GM10847 (cell line): ENCODE measurements around the gene SIAE.

ENCODE experiments used
- POLR2A ChIP-seq: IDR thresholded peaks from 2 replicates; pipeline ENCODE4 v1.6.1; 2011; ENCODE audit not compliant: insufficient read length; ENCODE audit errors: extremely low read depth

The SIAE gene

GRCh38 chr11:124674571-124674970, 1.0 kb upstream of the SIAE start:
- TF ChIP-seq POLR2A, result no peak

DNA sequence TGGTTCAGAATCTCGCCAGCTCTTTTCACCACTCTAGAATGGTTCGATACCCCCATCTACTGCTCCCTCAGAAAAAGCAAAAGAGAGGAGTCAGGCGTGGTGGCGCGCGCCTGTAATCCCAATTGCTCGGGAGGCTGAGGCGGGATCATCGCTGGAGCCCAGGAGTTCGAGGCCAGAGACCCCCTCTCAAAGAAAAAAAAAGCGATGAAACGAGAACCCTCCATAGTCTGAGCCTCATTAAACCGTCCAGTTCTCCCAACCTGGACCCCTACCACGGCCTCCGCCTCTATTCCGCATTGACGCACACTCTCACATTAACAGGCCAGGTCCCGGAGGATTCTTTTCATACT, 604 bp upstream of the SIAE start:
- no peak for TF ChIP-seq POLR2A

DNA sequence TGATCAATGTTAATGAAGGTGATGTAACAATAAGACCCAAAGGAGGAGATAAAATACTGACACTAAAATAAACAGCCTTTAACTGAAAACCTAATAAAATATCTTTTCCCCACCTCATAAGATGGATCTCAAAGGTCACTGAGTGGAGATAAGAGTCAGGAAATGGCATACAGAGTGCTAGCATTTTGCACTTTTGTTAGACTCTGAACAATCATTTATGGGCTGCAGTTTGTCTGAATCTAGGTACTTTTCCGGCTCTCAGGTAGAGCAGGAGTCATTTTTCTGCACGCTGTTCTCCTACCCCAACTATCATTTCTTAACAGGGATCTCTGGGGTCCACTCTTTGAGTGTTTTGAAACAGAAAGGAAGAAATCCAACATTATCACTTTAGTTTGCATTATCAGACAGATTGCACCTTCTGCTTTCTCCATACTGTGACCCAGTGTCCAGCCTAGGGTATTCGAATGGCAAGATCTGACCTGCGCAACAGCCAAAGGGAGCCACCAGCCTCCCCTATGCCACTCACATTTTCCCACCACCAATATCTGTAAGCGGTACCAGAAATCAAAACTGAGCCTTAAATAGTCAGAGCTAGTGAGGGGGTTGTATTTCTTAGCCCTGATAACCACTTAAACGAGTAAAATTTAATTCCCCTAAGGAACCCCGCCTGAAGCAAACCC, 863 bp downstream of the SIAE start:
- TF ChIP-seq POLR2A, result no peak

GRCh38 chr11:124670732-124671131, 2.8 kb downstream of the SIAE start:
- no peak for TF ChIP-seq POLR2A

- TF ChIP-seq POLR2A, result no peak
These were observed 4.3 kb downstream of the SIAE start for GRCh38 chr11:124669193-124669592.

DNA sequence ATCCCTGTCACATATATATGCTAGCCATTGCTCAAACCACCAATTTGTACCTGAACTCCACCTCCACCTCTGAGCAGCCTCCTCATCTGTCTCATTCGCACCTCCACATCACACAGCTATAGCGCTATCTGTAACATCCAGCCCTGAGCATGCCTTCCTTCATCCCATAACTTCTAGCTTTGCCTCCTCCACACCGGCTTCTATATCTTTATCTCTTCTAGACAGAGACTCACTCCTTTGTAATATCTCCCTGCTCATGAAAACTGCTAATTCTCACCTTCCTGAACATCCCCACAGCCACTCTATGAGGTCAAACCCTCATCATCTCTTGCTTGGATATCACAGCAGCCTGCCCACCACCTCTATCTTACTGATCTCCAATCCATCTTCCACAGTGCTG, 5.9 kb downstream of the SIAE start:
- no peak for TF ChIP-seq POLR2A

- TF ChIP-seq POLR2A, result no peak
These were observed 9.7 kb downstream of the SIAE start for GRCh38 chr11:124663861-124664260.

DNA sequence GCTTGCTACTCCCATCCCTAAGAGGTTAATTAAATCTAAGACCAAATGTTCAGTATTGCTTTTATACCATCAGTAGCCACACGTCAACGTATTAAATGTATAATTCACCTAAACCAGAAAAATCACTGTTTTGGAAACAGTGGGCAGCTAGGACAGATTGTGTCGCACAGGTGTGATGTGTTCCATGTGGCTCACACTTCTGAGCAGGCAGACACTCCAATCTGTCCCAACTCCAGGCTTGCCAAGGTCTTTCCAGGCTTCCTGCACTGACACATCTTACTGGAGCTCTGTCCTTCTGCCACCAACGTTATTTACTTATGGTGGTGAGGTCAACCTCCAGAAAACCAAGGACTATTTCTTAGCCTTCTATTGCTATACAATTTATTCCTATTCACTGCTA, 11.4 kb downstream of the SIAE start:
- TF ChIP-seq POLR2A, result no peak

DNA sequence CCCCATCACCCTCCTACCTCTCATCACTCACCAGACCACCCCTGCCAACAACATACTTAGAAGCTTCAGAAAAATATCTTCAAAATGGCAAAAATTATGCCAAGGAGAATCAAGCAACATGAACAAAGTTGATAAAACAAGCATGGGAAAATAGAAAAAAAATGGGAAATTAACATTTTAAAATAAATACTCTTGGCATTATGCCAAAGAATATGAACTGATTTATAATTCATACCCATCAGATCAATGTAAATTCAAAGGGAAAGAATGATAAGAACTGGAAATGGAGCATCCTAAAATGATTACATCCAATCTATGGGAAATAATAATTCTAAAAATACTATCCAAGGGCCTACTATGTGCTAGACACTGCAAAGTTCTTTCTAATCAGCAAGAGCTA, 12.0 kb downstream of the SIAE start:
- TF ChIP-seq POLR2A, result no peak

DNA sequence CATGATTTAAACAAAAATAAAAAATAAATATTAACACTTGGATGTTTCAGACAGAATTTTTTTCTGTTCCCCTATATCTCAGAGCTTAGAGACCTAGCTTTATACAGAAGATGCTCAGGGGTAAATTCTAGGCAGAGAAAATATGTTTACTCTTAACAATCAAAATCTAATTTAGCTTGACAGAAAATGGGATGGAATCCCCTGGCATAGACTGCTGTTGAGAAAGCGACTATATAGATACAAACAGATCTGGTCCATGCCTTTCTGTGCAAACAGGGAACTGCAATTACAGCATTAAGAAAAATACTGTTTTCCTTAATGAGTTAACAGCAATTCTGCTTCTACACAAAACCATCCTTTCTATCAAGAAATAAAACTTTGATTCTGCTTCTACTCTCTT, 14.6 kb downstream of the SIAE start:
- no peak for TF ChIP-seq POLR2A

DNA sequence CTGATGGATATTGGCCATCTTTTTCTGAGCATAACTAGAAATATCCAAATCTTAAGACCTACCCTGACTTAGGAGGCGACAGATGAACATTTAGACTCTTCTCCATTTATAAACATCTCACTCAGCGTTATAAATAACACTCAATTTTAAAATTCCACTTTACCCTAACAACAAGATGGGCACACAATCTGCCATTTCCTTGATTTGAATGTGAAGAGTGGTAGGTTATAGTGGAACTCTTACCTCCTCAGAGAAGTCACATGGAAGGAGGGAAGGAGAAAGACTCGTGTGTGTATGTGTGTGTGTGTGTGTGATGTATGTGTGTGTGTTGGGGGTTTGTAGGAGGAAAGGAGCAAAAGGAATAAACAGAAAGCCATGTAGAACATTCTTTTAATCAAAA, 15.0 kb downstream of the SIAE start:
- TF ChIP-seq POLR2A, result no peak

DNA sequence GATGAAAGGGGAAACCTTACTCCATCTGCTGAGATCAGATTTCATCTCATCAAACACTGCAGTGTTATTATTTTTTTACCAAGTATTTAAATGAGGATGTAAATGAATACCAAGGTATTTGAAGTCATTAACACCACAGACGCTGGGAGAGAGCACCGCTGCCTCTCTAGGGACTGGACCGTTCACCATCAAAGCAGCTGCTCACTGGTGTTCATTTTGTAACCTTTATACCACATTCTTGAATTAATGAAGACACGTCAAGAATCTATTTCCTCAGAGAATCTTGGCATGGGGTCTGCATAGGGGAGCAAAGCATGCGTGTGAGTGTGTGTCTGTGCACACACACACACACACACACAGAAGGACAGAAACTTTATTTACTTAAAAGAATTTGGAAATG, 15.6 kb downstream of the SIAE start:
- TF ChIP-seq POLR2A, result no peak

DNA sequence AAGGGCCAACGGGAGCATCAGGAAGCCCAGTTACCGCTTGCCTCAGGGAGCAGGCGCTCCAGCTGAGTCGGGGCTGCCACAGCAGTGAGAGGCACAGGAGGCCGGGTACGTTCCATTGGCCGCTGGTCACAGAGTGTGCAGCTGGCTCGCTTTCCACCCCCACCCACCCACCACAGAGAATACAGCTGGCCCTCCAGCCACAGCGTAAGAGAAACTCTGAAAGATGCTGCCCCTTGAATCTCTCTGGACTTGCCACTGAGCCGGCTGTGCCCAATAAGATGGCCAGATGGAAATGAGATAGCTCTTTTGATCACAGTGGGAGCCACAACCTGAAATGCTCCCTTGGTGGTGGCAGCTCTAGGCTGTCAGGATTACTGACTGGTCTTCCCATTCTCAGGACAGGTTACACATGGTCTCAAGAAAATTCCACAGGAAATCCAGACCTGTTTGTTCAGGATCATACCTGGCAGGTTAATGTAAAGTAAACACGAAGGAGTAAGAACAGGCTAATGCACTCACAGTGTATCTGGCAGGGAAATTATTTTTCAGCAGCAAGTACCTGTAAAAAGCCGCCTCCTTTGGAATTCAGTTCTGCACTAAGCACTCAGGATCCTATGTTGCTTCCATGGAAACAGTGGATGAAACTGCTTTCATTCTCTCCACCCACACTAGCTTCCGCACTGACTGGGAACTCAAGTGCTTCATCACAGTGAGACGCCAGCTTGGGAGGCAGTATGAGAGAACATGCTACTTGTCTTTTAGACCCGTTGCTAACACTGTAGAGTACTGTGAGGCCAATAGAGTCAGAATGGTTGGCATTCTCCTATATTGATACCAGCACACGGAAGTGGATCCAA, 16.5 kb downstream of the SIAE start:
- no peak for TF ChIP-seq POLR2A

DNA sequence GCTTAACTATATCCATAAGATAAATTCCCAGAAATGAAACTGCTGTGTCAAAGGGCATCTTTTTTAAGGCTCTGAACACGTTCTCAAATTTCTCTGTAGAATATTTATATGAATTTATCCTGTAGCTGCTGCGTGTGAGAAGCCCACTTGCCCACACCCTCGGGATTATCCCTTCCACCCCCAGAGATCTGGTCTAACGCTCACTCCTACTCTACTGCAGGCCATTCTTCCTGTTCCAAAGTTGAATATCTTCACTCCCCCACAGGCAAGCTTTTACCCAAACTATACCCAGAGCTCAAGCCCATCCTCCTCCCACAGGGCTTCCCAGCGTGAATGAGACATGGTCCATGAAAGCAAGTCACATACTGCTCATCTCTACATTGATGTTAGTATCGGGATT, 24.9 kb downstream of the SIAE start:
- TF ChIP-seq POLR2A, result no peak

DNA sequence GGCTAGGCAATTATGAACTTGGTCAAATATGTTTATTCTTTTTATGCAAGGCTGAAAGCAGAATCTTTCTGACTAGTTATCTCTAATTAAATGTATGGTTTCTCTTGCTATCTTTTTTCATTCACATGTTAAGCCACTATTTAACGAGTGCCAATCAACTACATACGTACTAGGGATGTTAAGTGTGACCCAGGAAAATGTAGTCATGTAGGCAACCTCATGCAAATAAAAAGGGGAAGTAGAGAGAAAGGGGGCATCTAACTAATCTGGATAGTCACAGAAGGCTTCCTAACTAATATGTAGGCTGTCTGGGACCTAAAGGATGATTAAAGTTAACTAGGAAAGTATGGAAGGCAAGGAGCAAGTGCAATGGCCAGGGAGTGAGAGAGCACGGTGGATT, 27.4 kb downstream of the SIAE start:
- TF ChIP-seq POLR2A, result no peak

GRCh38 chr11:124644426-124645280, 28.9 kb downstream of the SIAE start:
- no peak for TF ChIP-seq POLR2A
